ENCODE measurements around the gene LIN7B.
"Not testable (repeated sequence)": the region's sequence is repeated elsewhere in the genome, so short reads cannot be mapped to it uniquely, and the experiment has no call there.

Gene LIN7B, protein sequence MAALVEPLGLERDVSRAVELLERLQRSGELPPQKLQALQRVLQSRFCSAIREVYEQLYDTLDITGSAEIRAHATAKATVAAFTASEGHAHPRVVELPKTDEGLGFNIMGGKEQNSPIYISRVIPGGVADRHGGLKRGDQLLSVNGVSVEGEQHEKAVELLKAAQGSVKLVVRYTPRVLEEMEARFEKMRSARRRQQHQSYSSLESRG

DNA sequence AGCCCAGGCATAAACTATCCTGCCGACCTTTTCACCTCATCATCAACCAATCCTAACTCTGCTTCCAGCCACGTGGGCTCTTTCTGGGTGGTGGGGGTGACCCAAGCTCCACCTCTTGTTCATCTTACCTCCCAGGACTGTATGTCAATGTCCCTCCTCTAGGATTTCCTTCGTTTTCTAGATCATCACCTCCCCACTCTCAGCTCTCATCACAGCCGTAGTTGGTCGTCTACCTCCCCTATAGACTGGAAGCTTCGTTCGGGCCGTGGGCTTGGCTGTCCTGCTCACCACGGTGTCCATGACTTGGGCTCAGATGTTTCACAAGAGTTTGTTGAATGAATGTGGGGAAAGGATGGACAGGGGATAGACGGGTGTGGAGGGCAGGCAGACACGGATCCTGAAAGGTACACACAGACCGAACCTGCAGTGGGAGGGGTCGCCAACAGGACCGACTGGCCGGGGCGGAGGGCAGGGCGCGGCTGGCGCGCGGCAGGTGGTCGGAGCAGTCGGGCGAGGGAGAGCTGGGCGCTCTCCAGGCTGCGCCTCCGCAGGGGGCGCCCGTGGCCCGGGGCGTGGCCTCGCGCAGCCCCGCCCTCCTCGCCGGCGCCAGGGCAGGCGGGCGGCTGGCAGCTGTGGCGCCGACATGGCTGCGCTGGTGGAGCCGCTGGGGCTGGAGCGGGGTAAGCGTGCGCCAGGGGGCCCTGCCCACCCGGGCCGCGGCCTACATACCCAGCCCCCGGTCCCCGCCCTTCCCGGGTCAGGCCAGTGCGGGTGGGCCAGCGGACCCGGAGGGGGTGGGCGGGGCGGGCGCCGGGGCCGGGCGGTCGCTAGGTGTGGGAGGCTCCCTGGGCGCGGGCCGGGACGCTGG lies at the start of gene LIN7B:
LIN7B (plus strand) TSS at position 609 of the 868 bp plus-strand sequence; CDS start at position 644, 35 bp downstream.
- DNase-seq, result peak; percentile 60

DNA sequence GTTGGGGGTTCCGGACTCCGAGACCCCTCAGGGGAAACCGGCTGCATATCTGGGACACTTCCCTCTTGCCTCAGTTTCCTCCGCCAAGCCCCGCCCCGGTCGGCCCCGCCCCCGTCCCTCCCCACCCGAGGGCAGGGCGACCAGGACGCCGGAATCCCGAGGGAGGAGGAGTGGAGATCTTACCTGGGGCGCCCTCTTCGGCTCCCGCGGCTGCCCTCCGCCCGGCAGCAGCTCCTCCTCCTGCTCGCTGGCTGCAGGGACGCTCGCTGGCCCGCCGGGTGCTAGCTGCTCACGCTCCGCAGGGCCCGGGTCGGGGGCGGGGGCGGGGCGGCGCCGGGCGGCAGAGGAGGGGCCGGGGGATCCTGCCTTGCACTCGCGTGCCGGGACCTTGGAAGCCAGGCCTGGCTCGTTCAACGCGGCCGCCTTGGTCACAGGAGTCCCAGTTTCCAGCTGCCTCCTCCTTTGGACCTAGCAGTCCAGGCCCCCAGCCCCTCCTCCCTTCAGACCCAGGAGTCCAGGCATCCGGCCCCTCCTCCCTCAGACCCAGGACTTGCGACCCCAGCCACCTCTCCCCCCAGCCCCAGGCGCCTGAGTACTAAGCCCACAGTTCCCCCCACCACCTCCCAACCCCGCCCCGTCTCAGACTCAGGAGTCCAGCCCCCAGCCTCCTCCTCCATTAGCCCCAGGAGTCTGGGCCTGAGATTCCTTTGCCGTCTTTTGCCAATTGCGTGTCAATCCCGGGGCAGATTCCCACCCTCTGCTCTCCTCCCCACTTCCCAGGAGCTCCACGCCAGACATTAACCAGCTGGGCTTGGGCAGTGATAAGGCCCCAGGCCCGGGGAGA lies 49.2 kb upstream of the LIN7B start, which contains the start of gene NTF4:
NTF4 (minus strand) TSS at position 51 of the 844 bp plus-strand sequence. CDS start 2,821 bp downstream, outside the sequence.
- no peak for DNase-seq

DNA sequence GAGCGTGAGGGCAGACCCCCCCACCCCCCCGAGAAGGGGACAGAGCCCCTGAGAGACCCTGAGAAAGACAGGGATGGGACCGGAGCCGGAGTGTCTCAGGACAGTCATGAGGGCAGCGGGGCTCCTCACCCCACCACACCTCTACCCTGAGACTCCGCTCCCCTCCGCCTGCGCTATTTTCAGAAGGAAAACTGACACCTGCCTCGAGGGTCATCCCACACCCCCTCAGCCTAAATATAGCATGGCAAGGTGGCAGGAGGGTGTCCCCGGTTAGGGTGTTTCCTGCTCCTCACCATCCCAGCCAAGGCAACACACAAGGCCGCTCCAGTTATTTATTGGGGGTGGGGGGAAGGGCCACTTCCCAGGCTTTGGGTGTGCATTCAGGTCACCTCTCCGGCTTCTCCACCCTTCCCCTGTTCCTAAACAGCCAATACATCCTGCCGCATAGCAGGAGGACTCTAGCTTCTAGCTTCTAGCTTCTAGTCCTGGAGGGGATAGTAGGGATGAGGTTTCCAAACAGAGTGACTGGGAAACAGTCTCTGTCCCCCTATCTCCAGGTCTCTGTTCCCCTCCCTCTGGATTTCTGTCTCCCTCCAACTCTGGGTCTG lies 48.2 kb upstream of the LIN7B start:
- DNase-seq, result no peak

DNA sequence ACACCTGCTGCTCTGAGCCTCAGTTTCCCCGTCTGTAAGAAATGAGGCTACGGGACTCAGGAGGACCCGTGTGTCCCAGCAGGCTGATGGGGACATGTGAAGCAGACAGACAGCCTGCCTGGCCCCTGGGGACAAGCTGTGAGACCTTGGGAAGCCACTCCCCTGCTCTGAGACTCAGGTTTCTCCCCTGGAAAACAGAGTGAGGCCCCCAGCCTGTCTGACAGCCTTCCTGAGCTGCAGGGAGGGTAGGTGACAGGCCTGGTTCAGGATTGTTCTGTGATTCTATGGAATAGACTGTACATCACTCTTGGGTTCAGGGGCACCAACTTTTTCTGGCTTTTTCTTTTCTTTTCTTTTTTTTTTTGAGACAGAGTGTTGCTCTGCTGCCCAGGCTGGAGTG lies 46.6 kb upstream of the LIN7B start:
- DNase-seq, result no peak

DNA sequence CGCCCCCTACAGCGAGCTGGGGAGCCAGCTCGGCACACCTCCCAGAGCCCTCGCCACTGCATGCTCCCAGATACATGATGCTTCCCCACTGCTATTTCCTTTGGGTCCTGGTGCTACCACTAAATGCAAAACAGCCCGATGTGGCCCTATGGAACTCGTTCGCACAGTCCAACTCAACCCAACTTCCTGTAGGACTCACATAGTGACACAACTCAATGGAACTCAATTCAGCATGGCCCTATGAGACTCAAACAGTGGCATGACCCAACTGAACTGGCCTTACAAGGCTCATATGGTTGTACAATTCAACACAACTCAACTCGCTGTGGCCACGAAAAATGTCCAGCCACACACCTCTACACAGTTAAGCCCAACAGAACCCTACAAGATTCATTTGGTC lies 45.1 kb upstream of the LIN7B start:
- no peak for DNase-seq

DNA sequence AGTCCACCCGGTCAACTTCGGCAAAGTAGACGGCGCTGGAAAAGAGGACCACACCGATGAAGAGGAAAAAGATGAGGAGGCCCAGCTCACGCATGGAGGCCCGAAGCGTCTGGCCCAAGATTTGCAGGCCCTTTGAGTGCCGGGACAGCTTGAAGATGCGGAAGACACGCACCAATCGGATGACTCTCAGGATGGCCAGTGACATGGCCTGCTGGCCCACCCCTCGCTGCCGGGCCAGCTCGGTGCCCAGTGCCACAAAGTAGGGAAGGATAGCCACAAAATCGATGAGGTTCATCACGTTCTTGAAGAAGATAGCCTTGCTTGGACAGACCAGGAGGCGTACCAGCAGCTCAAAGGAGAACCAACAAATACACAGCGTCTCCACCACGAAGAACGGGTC lies 43.8 kb upstream of the LIN7B start:
- no peak for DNase-seq

DNA sequence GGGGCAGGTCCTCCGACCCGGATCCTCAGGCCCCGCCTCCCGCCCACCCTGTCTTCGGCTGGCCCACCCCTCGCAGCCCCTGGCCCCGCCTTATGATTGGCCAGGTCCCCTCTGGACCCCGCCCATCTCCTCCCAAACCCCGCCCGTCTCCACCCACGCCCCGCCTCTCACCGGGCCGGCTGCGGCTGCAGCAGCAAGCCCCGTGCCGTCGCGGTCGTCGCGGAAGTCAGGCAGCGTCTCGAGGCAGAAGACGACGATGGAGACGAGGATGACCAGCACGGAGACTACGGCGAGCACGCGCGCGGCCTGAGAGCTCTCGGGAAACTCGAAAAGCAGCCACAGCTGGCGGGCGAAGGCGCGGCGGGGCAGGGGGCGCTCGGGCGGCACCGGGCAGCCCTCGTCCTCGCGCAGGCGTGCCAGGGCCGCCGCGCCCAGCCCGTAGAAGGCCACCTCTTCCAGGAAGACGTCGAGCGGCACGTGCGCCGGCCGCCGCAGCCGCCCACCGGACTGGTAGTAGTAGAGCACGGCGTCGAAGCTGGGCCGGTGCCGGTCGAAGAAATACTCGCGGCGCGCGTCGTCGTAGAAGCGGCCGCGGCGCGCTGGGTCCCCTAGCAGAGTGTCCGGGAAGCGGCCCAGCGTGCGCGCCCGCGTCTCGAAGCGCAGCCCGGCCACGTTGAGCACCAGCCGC lies 42.2 kb upstream of the LIN7B start:
- DNase-seq, result no peak

DNA sequence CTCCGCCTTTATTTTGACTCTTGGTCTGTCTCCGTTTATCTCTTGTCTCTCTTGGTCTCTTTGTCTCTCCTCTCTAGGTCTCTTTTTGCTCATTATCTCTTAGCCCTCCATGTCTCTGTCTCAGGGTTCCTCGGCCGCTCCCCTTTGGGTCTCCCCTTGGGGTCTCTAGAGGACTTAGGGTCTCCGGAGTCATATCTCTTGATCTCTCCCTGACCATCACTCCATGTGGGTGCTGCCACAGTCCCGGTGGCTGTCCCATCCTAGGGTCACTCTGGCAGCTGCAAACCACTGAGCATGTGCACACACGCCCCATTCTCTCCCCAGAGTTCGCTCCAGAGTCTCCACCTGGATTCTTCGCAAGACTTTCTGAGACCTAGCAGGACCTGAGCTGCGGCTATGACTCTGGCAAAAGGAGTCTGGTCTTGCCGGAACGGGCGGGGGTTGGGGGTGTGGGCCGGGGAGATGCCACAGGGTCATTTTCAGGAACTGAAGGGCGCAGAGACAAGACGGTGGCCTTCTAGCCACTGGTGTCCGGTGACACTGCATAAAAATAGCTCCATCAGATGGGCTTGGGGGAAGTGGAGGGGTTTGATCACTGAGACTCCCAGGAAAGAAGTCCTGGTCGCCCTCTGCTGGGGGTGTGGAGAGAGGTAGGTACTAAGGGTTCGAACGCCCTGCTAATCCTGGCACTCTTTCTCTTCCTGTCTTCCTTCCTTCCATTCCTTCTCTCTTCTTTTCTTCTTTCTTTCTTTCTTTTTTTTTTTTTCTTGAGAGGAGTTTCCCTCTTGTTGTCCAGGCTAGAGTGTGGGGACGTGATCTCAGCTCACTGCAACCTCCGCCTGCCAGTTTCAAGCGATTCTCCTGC lies 40.4 kb upstream of the LIN7B start:
- no peak for DNase-seq

DNA sequence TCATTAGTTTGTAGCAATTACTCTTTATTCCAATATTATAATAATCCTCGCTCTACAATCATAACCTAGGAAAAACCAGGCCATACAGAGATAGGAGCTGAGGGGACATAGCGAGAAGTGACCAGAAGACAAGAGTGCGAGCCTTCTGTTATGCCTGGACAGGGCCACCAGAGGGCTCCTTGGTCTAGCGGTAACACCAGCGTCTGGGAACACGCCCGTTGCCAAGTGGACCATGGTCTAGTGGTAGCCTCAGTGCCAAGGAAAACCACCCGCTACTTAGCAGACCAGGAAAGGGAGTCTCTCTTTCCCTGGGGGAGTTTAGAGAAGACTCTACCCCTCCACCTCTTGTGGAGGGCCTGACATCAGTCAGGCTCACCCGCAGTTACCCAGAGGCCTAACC lies 39.3 kb upstream of the LIN7B start:
- DNase-seq, result not testable (repeated sequence)

DNA sequence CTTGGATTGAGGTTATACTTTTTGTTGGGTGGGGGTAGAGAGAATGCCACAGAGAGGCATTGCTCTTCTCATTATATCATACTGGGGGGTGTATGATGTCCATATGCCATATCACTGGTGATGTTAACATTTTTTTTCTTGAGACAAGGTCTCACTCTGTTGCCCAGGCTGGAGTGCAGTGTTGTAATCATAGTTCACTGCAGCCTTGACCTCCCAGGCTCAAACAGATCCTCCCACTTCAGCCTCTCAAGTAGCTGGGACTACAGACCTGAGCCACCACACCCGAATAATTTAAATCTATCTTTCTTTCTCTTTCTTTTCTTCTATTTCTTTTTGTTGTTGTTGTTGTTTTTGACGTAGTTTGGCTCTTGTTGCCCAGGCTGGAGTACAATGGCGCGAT lies 33.8 kb upstream of the LIN7B start:
- DNase-seq, result no peak

DNA sequence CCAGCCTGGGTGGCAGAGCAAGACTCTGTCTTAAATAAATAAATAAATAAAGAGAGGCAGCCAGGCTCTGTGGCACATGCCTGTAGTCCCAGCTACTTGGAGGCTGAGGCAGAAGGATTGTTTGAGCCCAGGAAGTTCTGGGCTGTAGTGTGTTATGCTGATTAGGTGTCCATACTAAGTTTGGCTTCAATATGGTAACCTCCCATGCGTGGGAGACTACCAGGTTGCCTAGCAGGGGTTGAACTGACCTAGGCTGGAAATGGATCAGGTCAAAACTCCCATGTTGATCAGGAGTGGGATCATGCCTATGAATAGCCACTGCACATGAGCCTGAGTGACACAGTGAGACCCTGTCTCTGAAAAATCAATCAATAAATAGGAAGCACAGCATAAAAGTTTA lies 32.9 kb upstream of the LIN7B start:
- DNase-seq, result no peak

DNA sequence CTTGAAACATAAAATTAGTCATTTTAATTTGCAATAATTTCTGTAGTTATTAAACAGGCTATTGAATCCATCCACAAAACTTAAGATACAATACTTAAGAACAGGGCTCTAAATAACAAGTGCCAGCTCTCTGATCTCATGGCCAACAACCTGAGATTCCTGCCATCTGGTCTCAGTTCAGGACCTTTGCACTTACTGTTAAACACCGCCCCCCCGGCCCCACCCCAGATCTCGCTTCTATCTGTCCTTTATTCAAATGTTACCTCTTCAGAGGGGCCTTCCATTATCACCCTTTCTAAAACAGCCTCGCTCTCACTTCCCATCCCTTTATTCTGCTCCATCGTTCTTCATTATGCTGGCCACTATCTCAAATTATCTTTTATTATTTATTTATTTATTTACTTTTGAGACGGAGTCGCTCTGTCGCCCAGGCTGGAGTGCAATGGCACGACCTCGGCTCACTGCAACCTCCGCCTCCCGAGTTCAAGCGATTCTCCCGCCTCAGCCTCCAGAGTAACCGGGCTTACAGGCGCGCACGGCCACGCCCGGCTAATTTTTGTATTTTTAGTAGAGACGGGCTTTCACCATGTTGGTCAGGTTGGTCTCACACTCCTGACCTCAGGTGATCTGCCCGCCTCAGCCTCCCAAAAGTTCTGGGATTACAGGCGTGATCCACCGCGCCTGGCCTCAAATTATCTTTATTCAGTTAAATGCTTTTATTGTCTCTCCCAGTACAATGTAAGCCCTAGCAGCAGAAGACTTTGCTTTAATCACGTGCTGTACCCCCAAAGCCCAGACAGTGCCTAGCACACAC lies 29.8 kb upstream of the LIN7B start:
- no peak for DNase-seq

DNA sequence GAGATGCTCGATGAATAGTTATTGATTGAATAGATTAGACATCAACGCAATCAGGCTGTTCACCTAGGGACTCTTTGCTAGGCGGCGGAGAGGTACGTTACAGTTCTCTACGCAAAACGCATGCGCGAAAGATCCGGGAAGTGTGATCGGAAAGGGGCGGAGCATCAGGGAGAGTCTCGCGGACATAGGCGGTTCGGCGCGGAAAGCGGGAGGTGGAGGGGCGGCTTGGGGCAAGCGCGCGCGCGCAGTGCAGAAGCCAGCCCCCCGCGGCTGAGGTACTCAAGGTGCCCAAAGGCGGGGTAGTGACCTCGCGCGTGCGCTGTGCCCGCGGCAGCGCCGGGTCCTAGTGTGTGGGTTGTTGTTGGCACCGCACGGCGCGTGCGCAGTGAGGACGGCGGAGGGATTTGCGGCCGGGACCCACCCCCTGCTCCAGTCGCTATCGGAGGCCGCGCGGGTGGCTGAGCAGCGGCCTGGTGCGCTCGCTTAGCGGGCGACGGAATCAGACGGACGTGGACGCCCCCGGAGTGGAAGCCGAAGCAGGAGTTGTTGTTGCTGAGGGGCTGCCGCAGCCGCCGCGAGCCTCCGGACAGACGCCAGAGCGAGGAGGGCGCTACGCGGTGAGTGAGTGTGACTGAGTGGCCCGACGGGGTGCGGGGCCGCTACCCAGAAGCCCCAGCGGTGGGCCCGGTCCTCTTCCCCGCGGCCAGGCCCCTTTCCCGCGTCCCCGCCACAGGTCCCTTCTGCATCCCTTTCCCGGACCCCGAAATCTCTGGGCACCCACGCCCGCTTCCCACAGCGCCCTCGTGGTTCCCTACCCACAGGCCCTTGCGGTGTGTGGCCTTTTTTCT lies 28.9 kb upstream of the LIN7B start, which contains the start of gene SNRNP70:
SNRNP70 (plus strand) TSS at position 432 of the 848 bp plus-strand sequence. CDS start 964 bp downstream, outside the sequence.
- peak; percentile 94 for DNase-seq

DNA sequence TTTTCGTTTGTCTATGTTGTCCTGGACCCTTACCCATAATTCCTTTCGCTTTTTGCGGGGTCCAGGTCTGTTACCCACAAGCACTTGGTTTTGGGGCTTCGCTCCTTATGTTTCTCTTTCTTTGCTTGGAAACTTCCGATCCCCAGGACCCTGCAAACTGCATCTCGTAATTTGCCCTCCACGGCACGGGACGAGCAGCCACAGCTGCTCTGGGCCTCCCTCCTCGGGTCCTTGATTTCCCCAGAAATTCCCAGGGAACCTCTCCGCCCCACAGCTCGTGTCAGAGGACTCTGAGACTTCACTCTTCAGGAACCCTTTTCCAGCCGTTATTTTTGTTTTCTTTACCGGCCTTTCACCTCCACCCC lies 28.3 kb upstream of the LIN7B start:
- DNase-seq, result no peak

DNA sequence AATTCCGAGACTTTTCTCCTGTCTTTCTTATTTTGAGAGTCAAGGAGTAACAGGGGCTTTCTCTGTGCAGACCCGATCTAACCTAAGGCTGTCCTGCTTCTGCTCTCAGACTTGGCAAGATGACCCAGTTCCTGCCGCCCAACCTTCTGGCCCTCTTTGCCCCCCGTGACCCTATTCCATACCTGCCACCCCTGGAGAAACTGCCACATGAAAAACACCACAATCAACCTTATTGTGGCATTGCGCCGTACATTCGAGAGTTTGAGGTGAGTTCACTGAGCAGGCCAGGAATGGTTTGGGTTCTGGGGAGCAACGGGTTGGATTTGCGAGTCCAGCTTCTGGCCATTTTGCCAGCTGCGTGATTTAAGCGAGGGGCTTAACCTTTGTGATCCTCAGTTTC lies 27.9 kb upstream of the LIN7B start:
- DNase-seq, result no peak

DNA sequence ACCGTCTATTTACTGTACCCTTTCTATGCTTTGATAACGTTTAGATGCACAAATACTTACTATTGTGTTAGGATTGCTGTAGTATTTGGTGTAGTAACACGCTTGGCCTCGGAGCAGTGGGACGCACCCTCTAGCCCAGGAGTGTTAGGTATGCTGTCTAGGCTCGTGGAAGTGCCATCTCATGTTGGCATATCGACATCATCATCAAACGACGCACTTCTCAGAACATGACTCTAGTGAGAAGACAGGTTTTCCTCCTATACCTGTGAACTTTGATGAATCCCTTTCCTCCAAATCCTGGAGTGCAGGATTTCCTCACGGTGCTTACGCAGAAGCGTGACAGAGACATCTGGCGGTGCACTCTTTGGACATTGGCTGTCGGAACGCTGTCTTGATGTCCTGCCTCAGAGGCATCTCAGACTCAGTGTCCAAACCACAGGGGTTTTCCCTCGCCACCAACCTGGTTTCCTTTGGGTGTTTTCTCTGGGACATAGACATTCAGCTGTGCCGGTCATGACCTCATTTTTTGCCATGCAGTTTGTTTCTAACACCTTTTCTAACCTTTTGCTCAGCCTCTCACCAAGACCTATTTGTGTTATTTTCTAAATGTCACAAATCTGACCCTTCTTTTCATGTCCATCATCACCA lies 22.7 kb upstream of the LIN7B start:
- no peak for DNase-seq

DNA sequence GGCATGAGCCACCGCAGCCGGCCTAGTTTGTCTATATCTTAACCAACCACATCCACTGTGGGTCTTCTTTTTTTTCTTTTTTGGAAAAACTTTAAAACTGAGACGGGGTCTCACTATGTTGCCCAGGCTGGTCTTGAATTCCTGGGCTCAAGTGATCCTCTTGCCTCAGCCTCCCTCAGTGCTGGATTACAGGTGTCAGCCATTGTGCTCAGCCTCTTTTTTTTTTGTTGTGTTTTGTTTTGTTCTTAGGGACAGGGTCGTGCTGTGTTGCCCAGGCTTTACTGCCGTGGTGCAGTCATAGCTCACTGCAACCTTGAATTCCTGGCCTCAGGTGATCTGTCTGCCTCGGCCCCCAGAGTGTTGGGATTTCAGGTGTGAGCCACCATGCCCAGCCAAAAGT lies 21.5 kb upstream of the LIN7B start:
- no peak for DNase-seq

Data from KG1 (cell line).